Fibroblast of skin of abdomen (primary cell): Measurements from ENCODE around the gene PDE11A.

Experiments used
- DNase-seq: peaks from one replicate; pipeline ENCODE4 v3.0.0-alpha.2; 2013

The PDE11A gene

GRCh38 chr2:177921726-177922125 is 150.9 kb downstream of the PDE11A start:
- DNase-seq: peak; percentile 6

- DNase-seq: no peak
Measured at GRCh38 chr2:177917169-177917568, 155.4 kb downstream of the PDE11A start.

DNA sequence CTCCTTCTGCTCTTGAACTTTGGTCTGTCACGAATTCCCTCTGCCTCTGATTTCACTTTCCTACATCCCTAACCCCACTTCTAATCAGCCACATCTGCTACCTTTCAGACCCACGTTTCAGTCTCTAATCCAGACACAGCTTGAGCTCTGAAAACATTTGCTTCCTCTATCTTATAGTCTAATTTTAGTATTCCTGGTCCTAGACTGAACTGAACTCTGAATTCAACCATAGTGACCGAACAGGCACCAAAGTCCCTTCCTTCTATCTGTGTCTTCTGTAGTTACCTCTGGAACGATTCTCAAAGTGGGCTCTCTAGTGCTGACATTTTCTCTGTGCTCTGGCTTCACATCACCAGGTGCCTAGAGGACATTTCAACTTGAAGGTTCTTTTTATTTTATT is 156.2 kb downstream of the PDE11A start:
- DNase-seq: no peak

DNA sequence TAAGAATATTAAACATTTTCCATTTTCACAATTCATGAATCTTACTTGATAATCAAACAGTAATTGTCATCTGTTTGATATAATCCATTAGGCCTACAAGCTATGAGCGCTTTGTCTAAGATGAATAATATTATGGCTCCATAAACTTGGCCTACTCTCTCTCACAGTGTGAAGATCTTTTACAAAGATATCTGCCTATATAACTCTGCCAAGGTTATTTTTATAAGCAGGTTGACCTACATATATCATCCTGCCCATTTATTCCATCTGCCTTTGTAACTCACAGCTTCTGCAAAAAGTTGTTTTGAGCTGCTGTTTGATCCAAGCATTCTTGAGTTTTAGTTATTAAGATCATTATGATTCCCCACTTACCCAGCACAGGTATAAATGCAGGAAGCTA is 158.3 kb downstream of the PDE11A start:
- no peak for DNase-seq

DNA sequence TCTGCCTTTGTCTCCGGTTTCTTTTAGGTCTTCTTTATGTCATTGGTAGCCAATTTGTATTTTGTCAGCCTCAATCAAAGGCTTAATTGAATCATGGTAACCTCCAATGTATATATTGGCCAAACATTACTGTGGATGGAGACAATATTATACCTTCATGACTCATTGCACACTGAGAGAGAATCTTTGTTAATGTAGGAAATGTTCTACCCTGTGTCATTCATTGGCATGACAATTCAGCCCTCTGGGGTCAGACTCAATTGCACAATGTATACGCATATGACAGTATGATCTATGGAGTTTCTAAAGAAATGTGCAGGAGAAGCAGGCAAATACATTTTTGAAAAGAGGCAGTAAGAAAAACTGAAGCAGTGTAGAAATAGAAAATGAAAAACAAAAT is 162.6 kb downstream of the PDE11A start:
- DNase-seq: peak; percentile 2

DNA sequence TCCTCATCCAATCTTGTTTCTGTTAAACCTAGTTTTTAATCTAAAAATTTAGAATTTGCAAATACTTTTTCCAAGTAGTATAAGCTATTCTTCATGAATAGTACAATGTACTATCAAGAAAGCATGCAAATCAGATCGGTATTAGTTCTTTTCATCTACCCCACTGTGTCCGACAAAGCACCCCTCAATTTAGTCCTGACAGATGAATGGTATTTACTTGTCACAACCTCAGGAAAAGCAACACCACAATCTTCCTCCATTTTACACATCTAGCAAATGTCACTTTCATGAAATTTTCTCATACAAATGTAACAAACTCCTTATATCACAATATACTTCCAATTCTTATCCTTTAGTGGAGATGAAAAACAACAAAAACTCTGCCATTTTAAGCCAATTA is 163.8 kb downstream of the PDE11A start:
- no peak for DNase-seq

DNA sequence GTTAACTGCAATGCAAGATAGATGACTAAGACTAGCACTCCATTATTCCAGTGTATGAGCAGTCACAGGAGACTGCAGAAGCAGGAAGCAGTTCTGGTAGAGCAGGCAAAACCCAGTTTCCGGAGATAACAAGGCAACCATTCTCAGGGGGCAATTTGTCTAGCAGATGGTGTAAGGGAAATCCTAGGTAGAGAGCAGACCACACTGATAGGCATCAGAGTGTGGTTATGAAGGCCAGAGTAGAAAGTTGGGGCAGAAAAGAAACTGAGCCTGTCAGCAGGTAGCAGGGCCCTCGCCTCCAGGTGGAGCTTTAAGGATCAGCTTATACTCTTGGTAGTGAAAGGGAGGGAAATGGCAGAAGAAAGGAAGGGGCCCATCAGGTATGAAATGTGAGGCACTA is 164.4 kb downstream of the PDE11A start:
- DNase-seq: no peak

GRCh38 chr2:177906041-177906718 is 166.4 kb downstream of the PDE11A start:
- DNase-seq: peak; percentile 52

DNA sequence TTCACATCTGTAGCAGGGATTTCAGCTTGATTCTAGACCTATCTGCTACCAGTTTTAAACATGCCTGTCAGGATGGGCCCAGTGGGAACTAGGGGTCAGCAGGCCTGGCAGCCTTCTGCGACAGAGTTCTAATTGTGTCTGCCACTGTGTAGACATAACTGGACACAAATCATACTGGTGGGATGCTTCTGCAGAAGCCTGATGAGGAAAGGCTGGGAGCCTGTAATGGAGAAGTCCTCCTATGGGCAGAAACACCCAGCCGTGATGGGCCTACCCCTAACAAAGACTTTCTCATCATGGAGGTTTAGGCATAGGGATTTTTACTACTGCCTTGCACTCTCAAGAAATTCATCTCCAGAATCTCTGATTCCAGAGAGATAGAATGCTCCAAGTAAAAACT is 166.9 kb downstream of the PDE11A start:
- no peak for DNase-seq

DNA sequence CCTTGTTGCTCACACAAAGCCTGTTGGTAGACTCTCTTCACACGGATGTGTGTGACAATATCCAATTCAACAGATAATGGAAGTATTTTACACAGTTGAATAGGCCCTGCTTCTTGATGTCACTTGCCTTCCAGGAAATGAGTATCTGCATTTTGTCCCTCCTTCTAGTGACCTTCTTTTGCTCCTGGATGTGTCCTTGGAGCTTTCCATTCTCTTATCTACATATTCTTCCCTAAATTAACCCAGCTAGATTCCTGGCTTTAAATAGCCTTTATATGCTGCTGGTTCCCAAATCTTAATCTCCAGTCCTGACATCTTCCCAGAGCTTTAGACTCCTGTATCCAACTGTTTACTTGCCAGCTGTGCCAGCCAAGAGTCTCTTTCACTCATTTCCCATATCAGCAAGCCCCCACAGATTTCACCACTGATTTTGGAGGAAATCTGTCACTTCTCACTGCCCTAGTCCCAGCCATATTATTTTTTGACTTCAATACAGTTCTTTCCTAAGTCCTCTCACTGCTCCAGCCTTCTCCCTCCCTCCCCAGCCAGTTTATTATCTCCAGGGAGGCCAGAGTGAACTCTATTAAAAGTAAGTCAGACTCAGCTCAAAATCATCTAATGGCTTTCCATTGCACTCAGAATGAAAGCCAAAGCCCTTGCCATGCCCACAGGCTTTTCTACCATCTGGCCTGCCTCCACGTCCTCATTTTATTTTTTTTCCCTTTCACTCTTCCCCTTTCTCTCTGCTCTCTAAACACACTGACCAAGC is 170.0 kb downstream of the PDE11A start:
- DNase-seq: no peak

DNA sequence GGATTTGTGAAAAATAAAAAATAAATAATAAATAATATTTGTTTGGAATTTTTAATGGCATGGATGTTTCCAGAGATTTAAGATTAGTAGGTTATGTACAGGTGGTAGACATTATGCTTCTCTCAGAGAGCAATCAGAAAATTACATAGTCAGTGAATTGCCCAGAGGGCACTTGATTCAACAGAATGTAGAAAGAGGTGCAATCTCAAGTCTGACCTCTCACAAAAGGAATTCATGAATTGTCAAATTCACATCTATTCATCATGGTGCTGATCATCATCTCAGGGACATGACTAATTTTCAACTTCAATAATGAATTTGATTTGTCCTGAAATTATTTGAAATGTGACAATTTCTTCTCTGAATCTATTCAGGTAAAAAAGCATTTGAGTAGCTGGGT is 172.5 kb downstream of the PDE11A start:
- DNase-seq: no peak

DNA sequence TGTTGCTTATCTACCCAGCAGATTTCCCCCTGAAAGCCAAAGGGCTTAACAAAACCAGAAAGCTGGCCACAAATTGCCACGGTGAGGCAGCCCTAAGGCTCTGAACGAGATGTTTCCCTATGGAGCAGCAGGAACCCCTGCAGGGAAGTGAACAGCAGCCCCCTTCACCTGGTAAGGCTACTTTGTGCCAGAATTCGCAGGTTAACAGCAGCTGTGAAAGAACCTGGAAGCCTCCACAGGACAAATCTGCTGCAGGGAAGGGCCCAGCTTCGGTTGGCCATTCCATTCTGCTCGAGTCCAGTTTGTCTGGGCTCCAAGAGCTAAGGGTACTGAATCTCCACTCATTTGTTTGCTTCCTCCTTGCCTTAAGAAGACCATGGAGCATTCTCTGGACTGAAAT is 175.3 kb downstream of the PDE11A start:
- DNase-seq: no peak

DNA sequence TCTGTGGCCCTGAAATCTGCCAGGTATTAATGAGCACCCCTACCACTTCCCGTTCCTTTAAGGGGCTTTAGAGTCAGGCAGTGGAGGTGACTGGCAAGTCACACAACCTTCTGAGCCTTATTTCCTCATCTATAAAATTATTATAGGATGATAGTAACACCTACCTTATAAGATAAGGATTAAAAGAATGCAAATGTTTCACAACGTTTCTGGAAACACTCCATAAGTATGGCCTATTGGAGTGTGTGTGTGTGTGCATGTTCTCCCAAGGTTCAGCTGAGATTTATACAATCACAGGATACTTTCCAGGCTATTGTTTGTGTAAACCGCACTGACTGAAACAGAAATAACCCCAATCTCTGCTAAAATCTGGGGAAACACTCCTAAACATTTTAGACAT is 176.0 kb downstream of the PDE11A start:
- no peak for DNase-seq

- DNase-seq: no peak
Measured at GRCh38 chr2:177894546-177894945, 178.0 kb downstream of the PDE11A start.

DNA sequence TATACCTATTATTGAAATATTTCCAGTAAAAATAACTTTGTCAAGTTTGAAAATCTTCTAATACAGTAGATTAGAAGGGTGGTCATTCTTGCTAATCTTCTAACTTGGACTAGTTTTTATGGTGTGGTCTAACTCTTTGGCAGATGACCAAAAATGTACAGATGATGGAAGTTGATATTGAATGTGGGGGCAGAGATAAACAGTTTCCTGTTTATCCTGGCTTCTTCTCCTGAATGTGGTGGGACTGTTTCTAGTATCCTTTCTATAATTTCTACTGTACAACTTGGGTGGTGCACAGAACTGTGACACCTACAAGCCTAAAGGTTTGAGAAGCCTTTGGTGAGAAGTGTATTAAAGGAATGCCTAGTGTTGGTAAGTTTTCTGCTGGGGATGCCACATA is 178.7 kb downstream of the PDE11A start:
- no peak for DNase-seq

GRCh38 chr2:177891533-177891932 is 181.0 kb downstream of the PDE11A start:
- DNase-seq: no peak

GRCh38 chr2:177889818-177890460 is 182.6 kb downstream of the PDE11A start:
- DNase-seq: no peak

GRCh38 chr2:177888581-177888980 is 184.0 kb downstream of the PDE11A start:
- DNase-seq: no peak

DNA sequence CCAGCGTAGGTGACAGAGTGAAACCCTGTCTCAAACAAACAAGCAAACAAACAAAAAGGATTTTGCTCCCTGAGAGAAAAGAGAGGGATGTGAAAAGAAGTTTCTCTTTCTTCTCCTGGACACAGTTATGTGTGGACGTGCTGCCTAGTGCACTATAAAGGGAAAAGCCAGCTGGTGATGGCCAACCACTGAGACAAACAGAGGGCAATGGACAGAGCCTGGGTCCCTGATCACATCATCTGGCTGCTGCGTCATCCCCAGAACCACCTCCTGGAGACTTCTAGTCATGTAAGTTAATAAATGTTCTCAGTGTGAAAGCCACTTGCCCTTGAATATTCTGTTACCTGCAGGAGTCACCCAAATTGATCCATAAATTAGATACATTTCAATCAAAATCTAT is 184.9 kb downstream of the PDE11A start:
- no peak for DNase-seq

GRCh38 chr2:177886824-177887223 is 185.8 kb downstream of the PDE11A start:
- DNase-seq: no peak

DNA sequence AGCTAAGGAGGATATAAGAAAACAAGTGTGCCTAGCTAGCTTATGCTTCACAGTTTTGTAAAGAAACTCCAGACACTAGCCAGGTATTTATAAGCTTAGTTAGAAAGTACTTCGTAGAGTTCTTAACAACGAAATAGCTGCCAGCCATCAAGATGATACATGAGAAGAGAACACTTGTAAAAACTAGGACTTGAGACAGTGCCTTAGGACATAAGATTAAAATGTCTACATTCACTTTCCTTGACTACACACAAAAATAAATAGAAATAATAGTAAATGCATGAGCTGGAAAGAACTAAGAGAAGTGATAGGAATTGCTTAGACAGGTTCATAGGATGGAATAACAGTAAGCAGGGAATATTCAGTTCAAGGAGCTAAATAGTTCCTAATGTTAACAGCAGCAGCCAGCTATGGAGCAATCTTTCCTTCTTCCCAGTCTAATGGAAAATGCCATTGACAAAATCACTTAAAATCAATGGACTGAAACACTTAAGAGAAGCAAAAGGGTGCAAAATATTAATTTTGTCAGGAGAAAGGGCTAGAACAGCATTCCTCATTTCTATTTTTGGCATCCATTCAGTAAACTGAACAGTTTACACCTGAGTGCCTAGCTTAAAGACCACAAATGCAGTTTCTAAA is 186.6 kb downstream of the PDE11A start:
- DNase-seq: no peak

GRCh38 chr2:177883177-177883576 is 189.4 kb downstream of the PDE11A start:
- no peak for DNase-seq

GRCh38 chr2:177882501-177882900 is 190.1 kb downstream of the PDE11A start:
- no peak for DNase-seq
